PC-9 (cell line): ENCODE measurements around the gene INO80D.

ENCODE experiments used
- EZH2 ChIP-seq: fragments of 200-600 bp; sonication (generic); IDR thresholded peaks from 2 replicates; pipeline ENCODE4 v1.8.0; 2017; ENCODE audit warnings: antibody characterized with exemption, low read depth
- TF ChIP-seq, protein P1 (sequence below): fragments of 200-600 bp; sonication (generic); conservative IDR thresholded peaks from 2 replicates; pipeline ENCODE4 v1.6.1; 2017; ENCODE audit warnings: mixed run types, antibody characterized with exemption, mild to moderate bottlenecking, moderate library complexity

DNA sequence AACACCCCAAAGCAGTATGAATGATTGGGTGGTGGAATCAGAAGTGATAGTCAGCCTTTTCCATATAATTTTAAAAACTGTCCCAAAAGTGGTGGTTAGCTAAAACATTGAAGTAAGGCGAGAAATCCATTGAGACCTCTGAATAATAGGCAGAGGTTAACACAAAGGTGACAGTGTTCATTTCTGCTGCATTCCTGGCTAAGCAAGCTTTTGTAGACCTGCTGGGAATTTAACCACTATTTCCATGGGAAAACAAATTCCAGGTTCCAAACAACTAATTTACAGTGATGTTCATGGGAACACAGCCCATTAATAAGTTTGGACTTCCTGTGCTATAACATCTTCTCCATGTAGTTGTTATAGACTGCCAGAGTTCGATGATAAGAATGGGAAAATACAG is 6.3 kb upstream of the INO80D start:
- TF ChIP-seq, protein P1, sequence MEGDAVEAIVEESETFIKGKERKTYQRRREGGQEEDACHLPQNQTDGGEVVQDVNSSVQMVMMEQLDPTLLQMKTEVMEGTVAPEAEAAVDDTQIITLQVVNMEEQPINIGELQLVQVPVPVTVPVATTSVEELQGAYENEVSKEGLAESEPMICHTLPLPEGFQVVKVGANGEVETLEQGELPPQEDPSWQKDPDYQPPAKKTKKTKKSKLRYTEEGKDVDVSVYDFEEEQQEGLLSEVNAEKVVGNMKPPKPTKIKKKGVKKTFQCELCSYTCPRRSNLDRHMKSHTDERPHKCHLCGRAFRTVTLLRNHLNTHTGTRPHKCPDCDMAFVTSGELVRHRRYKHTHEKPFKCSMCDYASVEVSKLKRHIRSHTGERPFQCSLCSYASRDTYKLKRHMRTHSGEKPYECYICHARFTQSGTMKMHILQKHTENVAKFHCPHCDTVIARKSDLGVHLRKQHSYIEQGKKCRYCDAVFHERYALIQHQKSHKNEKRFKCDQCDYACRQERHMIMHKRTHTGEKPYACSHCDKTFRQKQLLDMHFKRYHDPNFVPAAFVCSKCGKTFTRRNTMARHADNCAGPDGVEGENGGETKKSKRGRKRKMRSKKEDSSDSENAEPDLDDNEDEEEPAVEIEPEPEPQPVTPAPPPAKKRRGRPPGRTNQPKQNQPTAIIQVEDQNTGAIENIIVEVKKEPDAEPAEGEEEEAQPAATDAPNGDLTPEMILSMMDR = no peak
- TF ChIP-seq EZH2 = no peak
